SK-N-SH (cell line): ENCODE data around the gene ADAMTS14. TPM values are rescaled to one million over a fixed set of nuclear protein-coding genes. Genes with fewer than 3 reads are reported as not detected.

Experiments used
- CTCF ChIA-PET: fragments of 300-600, 350-600 bp; formaldehyde crosslinking; extraction: SDS; loops from one replicate; lab custom pipeline; 2021; lab: Yijun Ruan, JAX
- POLR2A ChIA-PET: fragments of 350-600 bp; sonication (Branson Sonifier 250); formaldehyde crosslinking; extraction: SDS; loops from one replicate; lab custom pipeline; 2020; ENCODE audit warnings: antibody characterized with exemption, inconsistent platforms; lab: Yijun Ruan, JAX
- DNase-seq: peaks from one replicate; pipeline ENCODE4 v3.0.0; 2012
- H2AFZ ChIP-seq: fragments of 200-600 bp; sonication (generic); 2 replicates; pipeline ENCODE4 v1.8.1; 2016; ENCODE audit warnings: antibody characterized with exemption, mild to moderate bottlenecking, low read depth
- H3F3A ChIP-seq: fragments of 200-600 bp; sonication (generic); replicated peaks from 2 replicates; pipeline ENCODE3; 2016; ENCODE audit warnings: antibody characterized with exemption, mild to moderate bottlenecking; ENCODE audit not compliant: insufficient read depth
- H3K27ac ChIP-seq, 2 experiments: fragments of 200-500 bp in 1 of 2; fragments of 200-600 bp in 1 of 2; sonication (Bioruptor generic) in 1 of 2; sonication (generic), shearing (Covaris generic) in 1 of 2; 2 replicates each; pipeline versions ENCODE4 v1.5.1 to v1.6.1; 2014 to 2016; ENCODE audit warnings: low read depth in 2 of 2, inconsistent platforms in 1 of 2, low read length in 1 of 2, mild to moderate bottlenecking in 1 of 2, mixed read lengths in 1 of 2
- H3K27me3 ChIP-seq: fragments of 200-600 bp; sonication (generic), shearing (Covaris generic); 2 replicates; pipeline ENCODE4 v1.6.1; 2016; ENCODE audit warnings: mixed run types; ENCODE audit not compliant: insufficient read depth
- H3K36me3 ChIP-seq, 2 experiments: fragments of 200-500 bp in 1 of 2; fragments of 200-600 bp in 1 of 2; sonication (Bioruptor generic) in 1 of 2; sonication (generic) in 1 of 2; replicated peaks in 1 of 2; 2 replicates each; pipeline versions ENCODE3 to v1.5.1; 2014 to 2016; ENCODE audit warnings: low read length in 1 of 2, mild to moderate bottlenecking in 1 of 2; ENCODE audit not compliant: insufficient read depth in 2 of 2, control insufficient read depth in 1 of 2
- H3K4me1 ChIP-seq, 2 experiments: fragments of 200-500 bp in 1 of 2; fragments of 200-600 bp in 1 of 2; sonication (Bioruptor generic) in 1 of 2; sonication (generic), shearing (Covaris generic) in 1 of 2; 2 replicates each; pipeline versions ENCODE4 v1.5.1 to v1.6.1; 2014 to 2016; ENCODE audit warnings: low read depth in 1 of 2, low read length in 1 of 2, mixed run types in 1 of 2; ENCODE audit not compliant: insufficient read depth in 2 of 2, control insufficient read depth in 1 of 2
- H3K4me2 ChIP-seq: fragments of 200-600 bp; sonication (generic), shearing (Covaris generic); 2 replicates; pipeline ENCODE4 v1.6.1; 2017; ENCODE audit warnings: mixed run types
- H3K4me3 ChIP-seq, 2 experiments: fragments of 200-500 bp in 1 of 2; fragments of 200-600 bp in 1 of 2; sonication (Bioruptor generic) in 1 of 2; sonication (generic), shearing (Covaris generic) in 1 of 2; 2 replicates each; pipeline versions ENCODE4 v1.5.1 to v1.8.1; 2014 to 2016; ENCODE audit warnings: low read depth in 2 of 2, inconsistent platforms in 1 of 2, low read length in 1 of 2, mild to moderate bottlenecking in 1 of 2, mixed read lengths in 1 of 2, moderate library complexity in 1 of 2
- H3K79me2 ChIP-seq: fragments of 200-600 bp; sonication (generic); 2 replicates; pipeline ENCODE4 v1.8.1; 2017; ENCODE audit warnings: mild to moderate bottlenecking; ENCODE audit not compliant: insufficient read depth
- H3K9ac ChIP-seq: fragments of 200-600 bp; sonication (generic); 2 replicates; pipeline ENCODE4 v1.6.1; 2017; ENCODE audit warnings: mixed run types
- H3K9me2 ChIP-seq: fragments of 200-600 bp; sonication (generic); 2 replicates; pipeline ENCODE4 v1.6.1; 2017; ENCODE audit warnings: mixed run types
- H3K9me3 ChIP-seq: fragments of 200-600 bp; sonication (generic); 2 replicates; pipeline ENCODE4 v1.6.1; 2017; ENCODE audit warnings: mixed run types, mild to moderate bottlenecking, moderate library complexity
- H4K20me1 ChIP-seq: fragments of 200-600 bp; sonication (generic); 2 replicates; pipeline ENCODE4 v1.6.1; 2017; ENCODE audit warnings: mild to moderate bottlenecking, mixed run types; ENCODE audit not compliant: insufficient read depth
- ELF1 ChIP-seq: IDR thresholded peaks from 2 replicates; pipeline ENCODE4 v1.4.0; 2012
- EP300 ChIP-seq, 2 experiments: IDR thresholded peaks; 2 replicates each; pipeline versions ENCODE4 v1.4.0 to v1.6.1; 2012; ENCODE audit warnings: borderline replicate concordance in 1 of 2, low read depth in 1 of 2, low read length in 1 of 2
- FOXJ3 ChIP-seq: sonication (generic); formaldehyde crosslinking; IDR thresholded peaks from 2 replicates; pipeline ENCODE4 v1.5.1; 2020; ENCODE audit warnings: mild to moderate bottlenecking, missing genetic modification reagents
- GATA2 ChIP-seq: sonication (generic); formaldehyde crosslinking; IDR thresholded peaks from 2 replicates; pipeline ENCODE4 v1.5.0; 2020; ENCODE audit warnings: mild to moderate bottlenecking, missing genetic modification reagents
- JUND ChIP-seq: IDR thresholded peaks from 2 replicates; pipeline ENCODE4 v1.4.0; 2012
- MAX ChIP-seq: IDR thresholded peaks from 2 replicates; pipeline ENCODE4 v1.4.0; 2012; ENCODE audit warnings: low read depth
- MEF2A ChIP-seq: IDR thresholded peaks from 2 replicates; pipeline ENCODE4 v1.4.0; 2012; ENCODE audit warnings: low read depth, borderline replicate concordance
- MXI1 ChIP-seq: IDR thresholded peaks from 2 replicates; pipeline ENCODE4 v1.6.1; 2012; ENCODE audit warnings: mild to moderate bottlenecking, low read depth, low read length, improper control_type of control experiment
- RAD21 ChIP-seq: IDR thresholded peaks from 2 replicates; pipeline ENCODE4 v1.6.1; 2012; ENCODE audit warnings: mild to moderate bottlenecking, low read length
- RCOR1 ChIP-seq: fragments of 150-350 bp; IDR thresholded peaks from 2 replicates; pipeline ENCODE4 v1.6.1; 2017; ENCODE audit warnings: antibody characterized with exemption, low read length
- RFX5 ChIP-seq: IDR thresholded peaks from 2 replicates; pipeline ENCODE4 v1.6.1; 2012; ENCODE audit warnings: mild to moderate bottlenecking, improper control_type of control experiment, low read length
- RXRA ChIP-seq: IDR thresholded peaks from 2 replicates; pipeline ENCODE4 v1.4.0; 2012; ENCODE audit warnings: low read depth, mild to moderate bottlenecking, borderline replicate concordance
- TAF1 ChIP-seq: IDR thresholded peaks from 2 replicates; pipeline ENCODE4 v1.6.1; 2012; ENCODE audit warnings: low read depth, mild to moderate bottlenecking, low read length, moderate library complexity, borderline replicate concordance
- TEAD4 ChIP-seq: IDR thresholded peaks from 2 replicates; pipeline ENCODE4 v1.4.0; 2012; ENCODE audit warnings: mild to moderate bottlenecking, borderline replicate concordance; ENCODE audit not compliant: insufficient read depth
- USF1 ChIP-seq: IDR thresholded peaks from 2 replicates; pipeline ENCODE4 v1.4.0; 2012; ENCODE audit warnings: low read depth, borderline replicate concordance
- WGBS: methylation state at CpG from one replicate; pipeline ENCODE4 v1.1.6; 2017; ENCODE audit warnings: low lambda C conversion rate; 5-methylcytosine and 5-hydroxymethylcytosine counted together
- polyA plus RNA-seq, 3 experiments: library from polyadenylated mRNA; depleted of rRNA; stranded (reverse); fragments of >200 nt; gene quantifications; 2 replicates each; pipeline ENCODE4 v1.2.3, GENCODE V29; 2012

The ADAMTS14 gene
- polyA plus RNA-seq, 1 of the 3 experiments (the other 2 are of a cell fraction), result 1.1 TPM

- TF ChIP-seq EP300 (IDR thresholded peaks at IDR 0.05; ENCODE audit: borderline replicate concordance in 1 of 2, low read depth in 1 of 2, low read length in 1 of 2) (no peak), MEF2A (no peak), RXRA (no peak), RFX5 (no peak), ELF1 (no peak), RAD21 (peak; percentile 45), GATA2 (CRISPR knock-in tag) (peak; percentile 53), RCOR1 (peak; percentile 88; the same call in 1 of the 2 replicates), FOXJ3 (no peak), TEAD4 (no peak), TAF1 (no peak), JUND (no peak), MXI1 (no peak), MAX (no peak)
Measured at GRCh38 chr10:70705121-70705861, 33.0 kb downstream of the ADAMTS14 start (continued).

DNA sequence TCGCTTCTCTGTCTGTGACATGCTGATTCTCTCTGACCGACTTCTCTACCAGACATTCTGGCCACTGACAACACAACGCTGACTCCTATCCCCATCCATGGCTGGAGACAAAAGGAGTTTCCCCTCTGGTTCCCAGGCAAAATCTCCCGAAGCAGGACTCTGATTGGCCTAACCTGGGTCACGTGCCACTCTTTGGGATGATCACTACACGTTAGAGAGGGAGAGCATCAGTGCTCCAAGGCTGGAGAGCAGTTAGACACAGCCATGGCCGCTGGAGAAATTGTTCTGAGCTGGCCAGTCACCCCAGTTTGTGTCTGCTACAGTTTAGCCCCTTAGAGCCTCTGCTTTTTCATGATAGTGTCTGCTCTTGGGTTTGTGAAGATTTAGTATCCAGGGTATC, 38.9 kb downstream of the ADAMTS14 start:
- POLR2A ChIA-PET, result no interaction called here

More for the DNA sequence above, 38.9 kb downstream of the ADAMTS14 start:
- no peaks in the 10 kb centered on the region for H3K36me3 ChIP-seq
- no peak overlapping the region; a peak in 1 of 4 replicates for H3K27ac ChIP-seq
- no peaks in the 10 kb centered on the region for H3K9me2 ChIP-seq
- H3K4me3 ChIP-seq, result no peak overlapping the region
- no peak overlapping the region for H3K9ac ChIP-seq
- peaks cover 0 to 11% of the 10 kb centered on the region in 2 experiments; a peak in 1 of 4 replicates for H3K4me1 ChIP-seq
- 53% methylated on average over 7 of the region's 7 CpGs for WGBS
- DNase-seq, result no peak
- no peaks in the 10 kb centered on the region for H4K20me1 ChIP-seq
- CTCF ChIA-PET, result interaction anchor here (1.0 kb wide), 1 partner anchor 47 kb away, joined by 3 read pairs; no protein-coding TSS in a partner anchor
- H3F3A ChIP-seq, result no peaks in the 10 kb centered on the region
- peak; percentile 20; the same call in 1 of the 2 replicates for TF ChIP-seq USF1
- no peak for TF ChIP-seq RXRA
- TF ChIP-seq TAF1, result no peak
- H3K79me2 ChIP-seq, result no peaks in the 10 kb centered on the region
- H3K27me3 ChIP-seq, result no peaks in the 10 kb centered on the region
- no peak overlapping the region for H2AFZ ChIP-seq
- H3K9me3 ChIP-seq, result no peaks in the 10 kb centered on the region
- H3K4me2 ChIP-seq, result no peak overlapping the region
